ENCODE results near the gene EMCN.
"Not testable (repeated sequence)": the region's sequence is repeated elsewhere in the genome, so short reads cannot be mapped to it uniquely, and the experiment has no call there.

EMCN gene

DNA sequence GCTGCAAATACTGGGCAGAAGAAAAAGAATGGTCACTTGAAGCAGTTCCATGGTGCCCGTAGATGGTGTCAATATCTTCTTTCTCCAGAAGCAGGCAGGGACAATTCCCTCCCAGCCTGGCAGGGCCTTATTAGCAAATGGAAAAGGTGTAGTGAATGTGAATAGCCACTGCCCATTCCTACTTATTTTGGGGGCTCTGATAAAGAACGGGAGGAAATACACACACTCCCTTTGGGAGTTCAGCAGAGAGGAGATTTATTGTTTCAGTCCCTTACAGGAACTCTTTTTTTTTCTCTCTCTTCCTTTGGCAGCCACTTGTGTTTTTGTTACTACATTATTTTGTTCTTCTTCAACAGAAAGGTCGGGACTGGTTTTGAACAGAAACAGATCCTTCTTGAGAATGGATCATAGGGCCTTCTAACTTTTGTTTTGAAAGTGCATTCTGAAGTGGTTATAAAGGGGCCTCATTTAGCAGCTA, at the start of gene EMCN:
Gene EMCN, minus strand, starts transcription at position 159 of the 478 bp plus-strand sequence. Its CDS starts 108 bp downstream, at position 51.
- DNase-seq (ENCODE audit: low read depth in 2 of 2), result no peak

DNA sequence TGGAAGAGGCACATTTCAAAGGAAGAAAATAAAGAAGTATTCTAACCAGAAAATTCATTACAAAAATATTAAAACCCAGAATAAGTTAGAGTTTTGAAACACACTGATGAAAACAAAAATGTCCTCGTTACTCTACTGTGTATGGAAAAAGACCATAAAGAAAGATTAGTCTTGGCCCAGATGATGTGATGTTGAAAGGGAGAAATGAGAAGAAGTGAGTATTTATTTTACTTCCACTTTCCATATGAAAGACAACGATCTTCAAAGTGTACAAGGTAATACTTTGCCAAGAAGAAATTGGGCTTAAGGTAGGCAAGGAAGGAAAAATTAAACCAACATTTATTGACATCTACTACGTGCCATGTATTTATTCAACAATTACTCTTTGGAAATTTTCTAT, 48.6 kb upstream of the EMCN start:
- no peak for DNase-seq (ENCODE audit: low read depth in 2 of 2)

DNA sequence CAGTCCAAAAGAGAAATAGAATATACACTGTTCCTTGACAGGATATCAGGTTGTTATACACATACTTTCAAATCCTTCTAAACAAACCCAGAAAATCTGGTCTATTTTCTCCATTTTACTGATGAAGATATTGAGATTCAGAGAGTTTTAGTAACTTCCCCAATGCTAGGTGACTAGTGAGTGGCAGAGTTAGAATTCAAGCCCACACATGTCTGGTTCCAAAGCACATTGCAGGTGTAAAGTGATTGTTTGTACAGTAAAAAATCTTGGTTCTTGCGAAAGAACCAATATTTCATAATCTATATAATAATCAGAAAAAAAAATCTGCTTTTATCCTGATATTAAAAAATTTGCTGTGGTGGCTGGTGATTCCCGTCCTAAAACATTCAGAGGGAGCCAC, 39.5 kb upstream of the EMCN start:
- no peak for DNase-seq (ENCODE audit: low read depth in 2 of 2)

DNA sequence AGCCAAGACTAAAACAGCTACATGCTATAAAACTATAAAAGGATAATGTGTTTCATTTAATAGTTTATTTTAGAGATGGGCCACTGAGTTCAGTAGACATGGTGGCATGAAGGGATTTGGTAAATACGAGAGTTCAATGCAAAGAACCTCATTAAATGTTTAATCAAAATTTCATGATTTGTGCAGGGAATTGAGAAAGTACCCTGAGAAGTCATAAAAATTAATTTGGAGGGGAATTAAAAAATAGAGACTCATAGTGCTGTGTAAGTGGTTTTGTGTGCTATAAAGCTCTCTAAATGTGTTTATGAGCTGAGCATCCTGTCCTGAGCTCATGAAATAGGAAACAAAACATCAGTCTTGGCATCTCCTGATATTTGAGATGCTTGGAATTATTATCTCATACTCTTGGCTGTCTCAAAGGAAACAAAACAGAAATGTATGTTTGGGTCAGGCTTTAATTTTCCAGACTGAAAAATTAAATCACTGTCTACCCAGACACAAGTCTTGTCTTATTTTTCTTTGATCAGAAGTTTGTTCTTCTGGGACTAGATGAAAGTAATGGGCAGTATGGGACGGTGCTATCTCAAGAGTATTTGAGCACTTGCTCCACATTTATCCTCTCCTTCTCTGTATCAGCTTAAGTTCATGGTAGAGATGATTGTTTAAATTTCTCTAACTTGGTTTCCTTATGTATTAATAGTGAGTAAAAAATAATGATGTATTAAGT, 38.0 kb upstream of the EMCN start:
- no peak for DNase-seq (ENCODE audit: low read depth in 2 of 2)

DNA sequence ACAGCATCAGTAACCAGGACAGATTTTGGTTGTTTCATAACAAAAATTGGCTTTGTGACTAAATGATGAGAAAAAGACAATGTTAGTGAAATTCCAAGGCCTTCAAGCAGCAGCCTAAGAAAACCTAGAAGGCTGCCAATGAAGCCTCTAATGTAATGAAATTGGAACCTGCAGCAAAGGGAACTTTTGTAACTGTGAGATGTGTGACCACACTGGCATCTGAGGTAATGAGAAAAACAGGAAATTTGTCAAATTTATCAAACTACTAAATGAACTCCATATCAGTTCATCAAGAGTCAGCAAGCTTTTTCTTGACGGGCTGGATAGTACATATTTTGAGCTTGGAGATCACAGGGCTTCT, 30.4 kb upstream of the EMCN start:
- DNase-seq (ENCODE audit: low read depth in 2 of 2), result no peak

- no peak for DNase-seq (ENCODE audit: low read depth in 2 of 2)
Measured at GRCh38 chr4:100547541-100548199, 29.8 kb upstream of the EMCN start.

DNA sequence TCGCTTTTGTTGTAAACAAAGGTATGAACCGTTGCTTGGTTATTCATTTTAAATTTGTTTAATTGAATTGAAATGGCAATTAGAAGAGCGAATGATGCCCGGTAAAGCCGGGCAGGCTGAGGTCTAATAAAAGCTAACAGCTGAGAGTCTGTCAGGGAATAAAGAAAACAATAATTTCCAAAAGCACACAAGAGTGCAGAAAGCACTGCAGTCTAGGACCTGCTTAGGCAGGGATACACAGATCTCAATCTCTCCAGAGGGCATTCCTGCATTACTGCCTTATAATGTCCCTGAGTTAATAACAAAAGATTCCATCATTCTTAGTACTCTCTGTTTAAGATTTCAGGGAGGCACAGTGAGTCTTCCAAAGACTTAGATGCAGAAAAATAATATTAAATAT, 27.6 kb upstream of the EMCN start:
- no peak for DNase-seq (ENCODE audit: low read depth in 2 of 2)

DNA sequence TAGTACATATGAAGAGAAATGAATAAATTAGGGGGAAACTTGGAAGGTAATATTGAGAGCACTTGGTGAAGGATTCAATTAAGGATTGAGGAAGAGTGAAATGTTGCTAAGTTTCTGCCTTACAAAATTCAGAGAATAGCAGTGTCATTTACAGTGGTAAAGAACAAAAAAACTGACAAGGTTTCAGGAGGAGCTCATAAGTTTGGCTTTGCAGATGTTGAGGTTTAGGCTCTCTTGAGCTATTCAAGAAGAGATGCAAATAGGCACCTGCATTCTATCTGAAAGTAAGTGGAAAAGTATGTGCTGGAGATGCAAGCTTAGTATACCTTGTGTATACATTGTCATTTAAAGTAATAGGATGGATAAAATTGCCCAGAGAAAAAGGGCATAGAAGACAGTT, 22.3 kb upstream of the EMCN start:
- DNase-seq (ENCODE audit: low read depth in 2 of 2), result no peak

GRCh38 chr4:100539706-100540105, 21.9 kb upstream of the EMCN start:
- DNase-seq (ENCODE audit: low read depth in 2 of 2), result no peak

- no peak for DNase-seq (ENCODE audit: low read depth in 2 of 2)
Measured at GRCh38 chr4:100533741-100534140, 15.9 kb upstream of the EMCN start.

DNA sequence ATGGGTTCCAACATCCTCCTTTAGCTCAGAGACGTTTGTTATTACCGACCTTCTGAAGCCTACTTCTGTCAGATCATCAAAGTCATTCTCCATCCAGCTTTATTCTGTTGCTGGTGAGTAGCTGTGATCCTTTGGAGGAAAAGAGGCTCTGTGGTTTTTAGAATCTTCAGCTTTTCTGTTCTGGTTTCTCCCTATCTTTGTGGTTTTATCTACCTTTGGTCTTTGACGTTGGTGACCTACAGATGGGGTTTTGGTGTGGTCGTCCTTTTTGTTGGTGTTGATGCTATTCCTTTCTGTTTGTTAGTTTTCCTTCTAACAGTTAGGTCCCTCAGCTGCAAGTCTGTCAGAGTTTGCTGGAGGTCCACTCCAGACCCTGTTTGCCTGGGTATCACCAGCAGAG, 12.3 kb upstream of the EMCN start:
- not testable (repeated sequence) for DNase-seq (ENCODE audit: low read depth in 2 of 2)

DNA sequence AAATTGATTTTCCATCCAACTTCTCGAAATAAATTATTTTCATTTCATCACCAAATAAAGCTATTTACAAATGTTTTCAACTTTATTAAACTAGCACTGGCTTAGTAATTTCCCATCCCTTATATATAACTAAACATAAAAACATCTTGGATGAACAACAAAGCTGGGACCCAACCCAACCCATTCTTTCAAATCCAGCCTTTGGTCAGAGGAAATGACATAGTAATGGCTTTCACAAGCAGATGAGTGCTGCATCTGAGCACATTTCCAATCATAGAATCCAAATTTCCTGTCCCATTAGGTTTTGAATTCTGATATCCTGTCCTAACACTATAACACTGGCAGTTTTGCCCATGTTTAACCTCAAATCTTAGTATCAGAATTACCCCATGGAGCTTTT, 7.9 kb upstream of the EMCN start:
- no peak for DNase-seq (ENCODE audit: low read depth in 2 of 2)

GRCh38 chr4:100519205-100519604, 1.4 kb upstream of the EMCN start:
- no peak for DNase-seq (ENCODE audit: low read depth in 2 of 2)

DNA sequence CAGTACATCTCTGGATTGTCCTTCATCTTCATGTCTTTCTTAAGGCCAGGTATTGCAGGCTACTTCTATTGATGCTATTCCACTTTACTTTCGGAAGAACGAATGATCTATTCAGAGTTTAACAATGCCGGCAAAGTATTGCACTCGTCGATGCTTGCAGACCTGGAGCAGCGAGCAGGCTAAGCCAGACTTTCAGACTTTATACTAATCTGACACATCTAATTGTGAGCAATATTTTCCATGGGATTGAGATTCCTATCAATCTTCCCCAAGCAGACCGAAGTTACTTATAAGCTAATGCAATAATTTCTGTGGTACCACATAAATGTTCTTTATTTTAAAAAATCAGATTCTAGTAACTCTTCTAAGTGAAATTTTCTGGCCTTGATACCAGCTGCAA, 1.6 kb downstream of the EMCN start:
- DNase-seq (ENCODE audit: low read depth in 2 of 2), result no peak

DNA sequence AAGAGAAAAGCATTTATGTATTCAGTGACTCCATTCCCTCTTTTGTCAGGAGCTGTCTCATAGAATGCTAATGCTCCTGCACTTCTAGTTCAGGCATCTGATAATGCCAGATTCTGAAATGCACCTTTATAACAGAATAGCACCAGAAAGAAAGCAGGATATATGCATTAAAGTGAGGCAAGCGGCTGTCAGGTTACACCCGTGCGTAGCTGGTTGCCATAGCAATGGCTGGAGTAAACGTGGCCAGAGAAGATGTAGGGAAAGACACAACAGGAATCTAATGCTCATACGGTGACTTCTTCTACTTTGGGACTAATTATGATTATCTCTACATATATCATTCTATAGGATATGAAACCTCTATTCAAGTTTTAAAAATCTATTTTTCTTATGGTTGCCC, 5.9 kb downstream of the EMCN start:
- DNase-seq (ENCODE audit: low read depth in 2 of 2), result no peak

DNA sequence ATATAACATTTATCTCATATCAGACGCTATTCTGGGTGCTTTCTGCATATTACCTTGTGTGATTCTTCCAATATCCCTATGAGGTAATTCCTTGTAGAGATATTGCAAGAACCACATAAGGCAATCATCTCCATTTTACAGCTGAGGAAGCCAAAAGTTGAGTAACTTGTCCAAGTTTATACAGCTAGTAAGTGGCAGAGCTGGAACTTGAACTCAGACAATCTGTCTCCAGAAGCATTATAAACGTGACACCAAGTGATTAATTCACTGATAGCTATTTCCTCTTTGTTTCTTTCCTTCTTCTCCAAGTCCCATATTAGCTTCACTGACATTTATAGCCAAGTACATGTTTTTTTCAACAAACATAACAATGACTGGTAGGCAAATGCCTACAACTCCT, 7.3 kb downstream of the EMCN start:
- DNase-seq (ENCODE audit: low read depth in 2 of 2), result no peak

- DNase-seq (ENCODE audit: low read depth in 2 of 2), result no peak
Measured at GRCh38 chr4:100509386-100509785, 8.4 kb downstream of the EMCN start.

DNA sequence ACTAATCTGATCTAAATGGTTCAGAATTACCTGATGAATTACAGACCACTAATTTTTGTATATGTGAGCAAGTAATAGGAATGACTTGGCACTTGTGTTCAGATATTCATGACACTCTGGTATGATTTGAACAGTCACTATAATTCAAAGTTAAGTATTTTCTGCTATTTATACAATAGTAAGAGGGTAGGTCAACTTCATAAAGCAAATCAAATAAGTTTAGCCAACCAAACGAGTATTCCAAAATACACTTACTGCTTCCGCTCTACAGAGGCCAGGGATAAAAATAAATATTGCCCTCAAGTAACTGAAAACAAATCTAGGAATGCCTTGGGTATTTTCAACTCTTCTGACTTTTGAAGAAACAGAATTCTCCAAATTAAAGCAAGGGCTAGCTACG, 9.1 kb downstream of the EMCN start:
- no peak for DNase-seq (ENCODE audit: low read depth in 2 of 2)

- no peak for DNase-seq (ENCODE audit: low read depth in 2 of 2)
Measured at GRCh38 chr4:100504086-100504874, 13.5 kb downstream of the EMCN start.

- no peak for DNase-seq (ENCODE audit: low read depth in 2 of 2)
Measured at GRCh38 chr4:100497791-100498190, 20.0 kb downstream of the EMCN start.

DNA sequence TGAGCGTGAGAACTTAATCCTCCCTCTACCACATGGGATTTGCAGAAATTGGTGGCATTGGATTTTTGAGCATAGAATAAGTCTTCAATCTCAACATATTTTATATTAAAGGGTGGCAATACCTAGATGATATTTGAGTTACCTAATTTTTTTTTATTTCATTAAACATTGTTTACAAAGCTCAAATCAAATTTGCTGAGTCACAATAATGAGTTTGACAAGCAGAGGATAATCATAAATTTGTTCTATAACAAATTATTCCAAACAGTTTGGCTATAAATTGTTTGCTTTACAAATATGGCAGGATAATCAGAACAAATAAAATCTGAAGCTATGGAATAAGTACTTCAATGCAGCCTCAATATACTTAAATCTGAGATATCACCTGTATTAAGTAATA, 22.7 kb downstream of the EMCN start:
- DNase-seq (ENCODE audit: low read depth in 2 of 2), result no peak

DNA sequence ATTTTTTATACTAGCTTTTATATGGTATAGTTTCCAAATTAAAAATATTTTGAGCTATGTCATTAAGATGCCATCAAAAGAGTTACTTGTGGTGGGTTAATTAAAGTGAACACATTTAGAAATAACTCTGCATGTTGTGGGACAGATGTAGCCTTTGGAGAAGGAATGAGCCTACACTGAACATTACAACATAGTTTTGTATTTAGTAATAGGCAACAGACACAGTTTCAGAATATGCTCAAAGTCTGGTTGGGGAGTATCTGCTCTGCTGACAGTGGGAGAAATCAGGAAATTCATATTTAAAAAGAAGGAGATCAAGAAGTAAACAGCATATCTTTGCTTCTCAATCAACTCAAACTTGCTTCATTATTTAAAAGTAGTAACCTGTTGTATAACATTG, 23.7 kb downstream of the EMCN start:
- DNase-seq (ENCODE audit: low read depth in 2 of 2), result no peak

GRCh38 chr4:100493756-100494155, 24.1 kb downstream of the EMCN start:
- no peak for DNase-seq (ENCODE audit: low read depth in 2 of 2)

Data from fibroblast of skin of left biceps (primary cell).